HG03378 (cell line): Measurements from ENCODE around the gene POLR1D.

Experiments used
- ATAC-seq: cut with Tn5 transposase; IDR thresholded peaks from one replicate; pipeline ENCODE4 v1.9.1; 2021; ENCODE audit warnings: mild to moderate bottlenecking, moderate library complexity; ENCODE audit not compliant: unreplicated experiment

POLR1D gene

GRCh38 chr13:27670861-27671260 lies 49.2 kb downstream of the POLR1D start:
- no peak for ATAC-seq

GRCh38 chr13:27672025-27672424 lies 50.3 kb downstream of the POLR1D start:
- ATAC-seq: no peak
